Measurements from ENCODE around the gene ZNF547.

ZNF547 gene

DNA sequence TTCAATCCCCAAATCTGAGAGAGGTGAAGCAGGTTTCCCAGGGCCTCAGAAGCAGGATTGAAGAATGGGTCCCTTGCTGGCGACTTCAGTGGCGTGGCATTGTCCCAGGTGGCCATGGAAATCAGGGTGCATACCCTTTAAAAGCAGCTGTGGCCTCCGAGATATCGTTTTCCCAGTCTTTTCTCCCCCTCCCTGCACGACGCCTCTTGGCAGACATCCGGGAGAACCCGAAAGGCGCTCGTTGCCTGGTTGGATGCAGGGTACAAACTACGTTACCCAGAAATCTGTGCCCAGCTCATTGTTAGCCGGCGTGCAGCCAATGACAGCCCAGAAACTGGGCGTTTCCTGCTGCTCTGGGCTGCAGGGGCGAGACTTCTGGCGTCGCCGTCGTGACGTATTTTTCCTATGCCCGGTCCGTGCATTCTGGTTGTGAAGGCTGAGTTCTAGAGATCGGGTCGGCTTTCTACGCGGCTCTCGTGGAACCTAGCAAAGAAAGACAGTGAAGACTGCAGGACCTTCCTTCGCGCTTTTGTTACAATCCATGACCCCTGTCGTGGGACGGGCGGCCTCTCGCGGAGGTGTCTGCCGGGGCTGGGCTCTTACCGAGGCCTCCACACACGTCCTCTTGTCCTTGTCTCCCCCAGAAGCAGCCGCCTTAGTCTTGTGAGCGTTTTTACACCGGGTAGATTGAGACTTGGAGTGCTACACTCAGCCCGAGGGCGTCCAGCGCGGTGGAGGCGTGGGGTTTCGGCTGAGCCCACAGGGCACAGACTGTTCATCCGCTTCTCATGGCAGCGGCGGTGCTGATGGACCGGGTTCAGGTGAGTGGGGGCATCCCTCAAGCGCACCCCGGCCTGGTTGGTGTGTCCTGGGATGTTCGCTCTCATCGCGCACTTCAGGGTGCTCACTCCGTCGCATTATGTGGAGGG is 12.2 kb upstream of the ZNF547 start, which contains the start of gene ZNF304:
TSS of gene ZNF304 (plus strand) at position 395 of the 929 bp plus-strand sequence. CDS start at position 789, 394 bp downstream.
- peak; percentile 95 for DNase-seq (ENCODE audit: low read depth)
- peak within 1 kb of the TSS; percentile 90 for H3K4me3 ChIP-seq (ENCODE audit: low read depth, low read length)
- no peak for TF ChIP-seq CTCF (IDR thresholded peaks at IDR 0.05; ENCODE audit: insufficient read depth, low read depth, low read length, missing control alignments)

DNA sequence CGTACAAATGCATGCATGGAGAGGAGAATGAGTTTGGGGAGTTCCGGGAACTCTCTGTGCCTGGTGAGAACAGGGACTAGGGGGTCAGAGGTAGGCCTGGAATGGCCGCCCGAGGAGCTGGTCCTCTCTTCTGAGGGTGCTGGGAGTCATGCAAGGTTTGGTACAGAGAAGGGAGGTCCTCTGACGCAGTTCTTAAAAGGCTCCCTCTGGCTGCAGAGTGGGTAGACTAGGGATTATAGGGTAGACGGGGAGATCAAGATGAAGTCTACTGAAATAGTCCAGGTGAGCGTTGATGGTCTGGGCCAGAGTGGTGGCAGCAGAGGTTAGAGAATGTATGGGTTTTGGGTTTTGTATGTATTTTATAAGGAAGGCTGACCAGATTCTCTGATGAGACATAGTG is 11.5 kb upstream of the ZNF547 start:
- TF ChIP-seq CTCF (IDR thresholded peaks at IDR 0.05; ENCODE audit: insufficient read depth, low read depth, low read length, missing control alignments) = no peak
- DNase-seq (ENCODE audit: low read depth) = no peak
- peak overlapping the region; percentile 90 for H3K4me3 ChIP-seq (ENCODE audit: low read depth, low read length)

GRCh38 chr19:57355916-57356315 is 7.4 kb upstream of the ZNF547 start:
- TF ChIP-seq CTCF (IDR thresholded peaks at IDR 0.05; ENCODE audit: insufficient read depth, low read depth, low read length, missing control alignments) = no peak
- no peak overlapping the region for H3K4me3 ChIP-seq (ENCODE audit: low read depth, low read length)
- no peak for DNase-seq (ENCODE audit: low read depth)

GRCh38 chr19:57357406-57357805 is 5.9 kb upstream of the ZNF547 start:
- no peak for DNase-seq (ENCODE audit: low read depth)
- no peak for TF ChIP-seq CTCF (IDR thresholded peaks at IDR 0.05; ENCODE audit: insufficient read depth, low read depth, low read length, missing control alignments)
- H3K4me3 ChIP-seq (ENCODE audit: low read depth, low read length) = no peak overlapping the region

DNA sequence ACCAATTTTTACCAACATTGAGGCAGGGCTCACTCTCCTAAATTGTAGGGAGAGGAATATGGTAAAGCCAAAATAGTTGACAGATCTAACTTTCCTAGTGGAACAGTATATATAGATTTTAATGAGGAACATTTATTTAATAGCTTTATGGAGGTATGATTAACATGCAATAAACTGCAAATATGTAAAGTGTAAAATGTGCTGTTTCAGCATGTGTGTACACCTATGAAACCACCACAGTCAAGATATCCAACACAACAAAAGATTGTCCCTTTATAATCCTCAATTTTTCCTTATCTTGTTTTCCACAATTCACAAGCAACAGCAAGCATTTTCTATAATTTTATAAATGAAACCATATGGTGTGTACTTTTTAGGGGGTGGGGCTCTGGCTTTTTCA is 4.1 kb upstream of the ZNF547 start:
- no peak overlapping the region for H3K4me3 ChIP-seq (ENCODE audit: low read depth, low read length)
- no peak for DNase-seq (ENCODE audit: low read depth)
- no peak for TF ChIP-seq CTCF (IDR thresholded peaks at IDR 0.05; ENCODE audit: insufficient read depth, low read depth, low read length, missing control alignments)

DNA sequence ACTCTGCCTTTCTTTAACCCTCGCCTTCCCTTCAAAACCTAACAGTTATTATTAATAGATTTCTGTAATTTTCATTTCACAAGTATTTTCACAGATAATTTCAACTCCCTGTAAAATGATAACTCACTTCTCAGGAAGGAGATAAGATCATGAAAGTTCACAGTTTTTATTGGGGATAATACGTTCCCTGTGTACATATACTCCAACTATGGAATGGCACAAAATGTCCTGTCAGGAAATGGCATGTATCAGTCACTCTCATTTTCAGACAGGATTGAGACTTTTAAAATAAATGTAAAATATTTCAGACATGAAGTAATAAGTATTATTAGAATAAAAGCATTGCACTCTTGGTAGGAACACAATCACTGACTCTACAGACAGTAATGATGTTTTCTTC is 932 bp upstream of the ZNF547 start:
- peak overlapping the region; percentile 57 for H3K4me3 ChIP-seq (ENCODE audit: low read depth, low read length)
- no peak for TF ChIP-seq CTCF (IDR thresholded peaks at IDR 0.05; ENCODE audit: insufficient read depth, low read depth, low read length, missing control alignments)
- DNase-seq (ENCODE audit: low read depth) = no peak

Data from GM12865 (cell line).